Measurements from ENCODE around the gene RBM26. TPM values are rescaled to one million over a fixed set of nuclear protein-coding genes. Genes with fewer than 3 reads are reported as not detected.

The RBM26 gene
- total RNA-seq, 1 experiment from 2014 or later = 32.2 TPM

GRCh38 chr13:79285159-79285558, 120.9 kb downstream of the RBM26 start:
- Histone ChIP-seq H3K36me3 (ENCODE audit: control insufficient read depth, insufficient read depth, low read length) (no peaks in the 10 kb centered on the region), H3K27ac (ENCODE audit: low read length) (no peak overlapping the region), H3K27me3 (ENCODE audit: control insufficient read depth, insufficient read depth, low read length) (no peaks in the 10 kb centered on the region), H3K4me1 (ENCODE audit: control insufficient read depth, insufficient read depth, low read length) (no peaks in the 10 kb centered on the region), H3K4me3 (ENCODE audit: low read depth in 2 of 2, low read length in 2 of 2) (no peak overlapping the region), H3K9me3 (ENCODE audit: control insufficient read depth, insufficient read depth, low read depth, low read length) (no peaks in the 10 kb centered on the region)
- BruUV-seq (replicated peaks) = no TSS peak
- CTCF ChIA-PET = no interaction called here
- intact Hi-C loops (cut with micrococcal nuclease; ENCODE audit: unreplicated experiment) = no loop called here
- TF ChIP-seq TCF7L2 (IDR thresholded peaks at IDR 0.05; ENCODE audit: low read depth, low read length) (no peak), CTCF (IDR thresholded peaks at IDR 0.05) (no peak), SIN3A (IDR thresholded peaks at IDR 0.05; ENCODE audit: borderline replicate concordance, insufficient read depth, low read depth, low read length) (no peak), POLR2AphosphoS5 (IDR thresholded peaks at IDR 0.05; ENCODE audit: low read depth, low read length) (no peak)
- TF ChIP-seq, protein P1, sequence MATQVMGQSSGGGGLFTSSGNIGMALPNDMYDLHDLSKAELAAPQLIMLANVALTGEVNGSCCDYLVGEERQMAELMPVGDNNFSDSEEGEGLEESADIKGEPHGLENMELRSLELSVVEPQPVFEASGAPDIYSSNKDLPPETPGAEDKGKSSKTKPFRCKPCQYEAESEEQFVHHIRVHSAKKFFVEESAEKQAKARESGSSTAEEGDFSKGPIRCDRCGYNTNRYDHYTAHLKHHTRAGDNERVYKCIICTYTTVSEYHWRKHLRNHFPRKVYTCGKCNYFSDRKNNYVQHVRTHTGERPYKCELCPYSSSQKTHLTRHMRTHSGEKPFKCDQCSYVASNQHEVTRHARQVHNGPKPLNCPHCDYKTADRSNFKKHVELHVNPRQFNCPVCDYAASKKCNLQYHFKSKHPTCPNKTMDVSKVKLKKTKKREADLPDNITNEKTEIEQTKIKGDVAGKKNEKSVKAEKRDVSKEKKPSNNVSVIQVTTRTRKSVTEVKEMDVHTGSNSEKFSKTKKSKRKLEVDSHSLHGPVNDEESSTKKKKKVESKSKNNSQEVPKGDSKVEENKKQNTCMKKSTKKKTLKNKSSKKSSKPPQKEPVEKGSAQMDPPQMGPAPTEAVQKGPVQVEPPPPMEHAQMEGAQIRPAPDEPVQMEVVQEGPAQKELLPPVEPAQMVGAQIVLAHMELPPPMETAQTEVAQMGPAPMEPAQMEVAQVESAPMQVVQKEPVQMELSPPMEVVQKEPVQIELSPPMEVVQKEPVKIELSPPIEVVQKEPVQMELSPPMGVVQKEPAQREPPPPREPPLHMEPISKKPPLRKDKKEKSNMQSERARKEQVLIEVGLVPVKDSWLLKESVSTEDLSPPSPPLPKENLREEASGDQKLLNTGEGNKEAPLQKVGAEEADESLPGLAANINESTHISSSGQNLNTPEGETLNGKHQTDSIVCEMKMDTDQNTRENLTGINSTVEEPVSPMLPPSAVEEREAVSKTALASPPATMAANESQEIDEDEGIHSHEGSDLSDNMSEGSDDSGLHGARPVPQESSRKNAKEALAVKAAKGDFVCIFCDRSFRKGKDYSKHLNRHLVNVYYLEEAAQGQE (IDR thresholded peaks at IDR 0.05; ENCODE audit: insufficient read depth in 1 of 2, low read depth in 2 of 2, low read length in 1 of 2) = no peak
- ATAC-seq (no peak), DNase-seq (ENCODE audit: low read depth, low spot score) (no peak)
- in situ Hi-C loops (cut with HindIII; ENCODE audit: low pct_unique_long_range_greater_than_20kb, low sequenced_read_pairs) = no loop called here
- POLR2A ChIA-PET = no interaction called here

DNA sequence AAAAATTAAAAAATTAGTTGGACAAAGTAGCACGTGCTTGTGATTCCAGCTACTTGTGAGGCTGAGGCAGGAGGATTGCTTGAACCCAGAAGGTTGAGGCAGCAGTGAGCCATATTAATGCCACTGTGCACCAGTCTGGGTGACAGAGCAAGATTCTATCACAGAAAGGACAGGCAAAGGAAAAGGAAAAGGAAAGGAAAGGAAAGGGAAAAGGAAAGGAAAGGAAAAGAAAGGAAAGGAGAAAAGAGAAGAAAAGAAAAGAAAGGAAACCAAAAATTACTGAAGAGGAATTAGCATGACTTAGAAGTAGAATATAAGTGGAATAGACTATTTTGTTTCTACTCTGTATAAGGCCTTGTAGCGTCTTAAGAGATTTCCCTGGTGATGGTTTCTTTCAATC, 122.3 kb downstream of the RBM26 start:
- no peak for ATAC-seq
- no peak for DNase-seq (ENCODE audit: low read depth, low spot score)
- H3K4me3 ChIP-seq (ENCODE audit: low read depth in 2 of 2, low read length in 2 of 2) = no peak overlapping the region
- H3K9me3 ChIP-seq (ENCODE audit: control insufficient read depth, insufficient read depth, low read depth, low read length) = no peaks in the 10 kb centered on the region
- TF ChIP-seq, protein P1 (IDR thresholded peaks at IDR 0.05; ENCODE audit: insufficient read depth in 1 of 2, low read depth in 2 of 2, low read length in 1 of 2) = no peak
- TF ChIP-seq TCF7L2 (IDR thresholded peaks at IDR 0.05; ENCODE audit: low read depth, low read length) (no peak), CTCF (IDR thresholded peaks at IDR 0.05) (no peak), SIN3A (IDR thresholded peaks at IDR 0.05; ENCODE audit: borderline replicate concordance, insufficient read depth, low read depth, low read length) (no peak), POLR2AphosphoS5 (IDR thresholded peaks at IDR 0.05; ENCODE audit: low read depth, low read length) (no peak)
- POLR2A ChIA-PET = no interaction called here
- H3K4me1 ChIP-seq (ENCODE audit: control insufficient read depth, insufficient read depth, low read length) = no peaks in the 10 kb centered on the region
- in situ Hi-C loops (cut with HindIII; ENCODE audit: low pct_unique_long_range_greater_than_20kb, low sequenced_read_pairs) = no loop called here
- intact Hi-C loops (cut with micrococcal nuclease; ENCODE audit: unreplicated experiment) = no loop called here
- no peak overlapping the region for H3K27ac ChIP-seq (ENCODE audit: low read length)
- H3K27me3 ChIP-seq (ENCODE audit: control insufficient read depth, insufficient read depth, low read length) = no peaks in the 10 kb centered on the region
- no TSS peak for BruUV-seq (replicated peaks)
- CTCF ChIA-PET = no interaction called here
- H3K36me3 ChIP-seq (ENCODE audit: control insufficient read depth, insufficient read depth, low read length) = no peaks in the 10 kb centered on the region

Measured in Panc1 (cell line).